ENCODE results near the gene ALDH6A1.
"Not testable (repeated sequence)": the region's sequence is repeated elsewhere in the genome, so short reads cannot be mapped to it uniquely, and the experiment has no call there.

ALDH6A1 gene

DNA sequence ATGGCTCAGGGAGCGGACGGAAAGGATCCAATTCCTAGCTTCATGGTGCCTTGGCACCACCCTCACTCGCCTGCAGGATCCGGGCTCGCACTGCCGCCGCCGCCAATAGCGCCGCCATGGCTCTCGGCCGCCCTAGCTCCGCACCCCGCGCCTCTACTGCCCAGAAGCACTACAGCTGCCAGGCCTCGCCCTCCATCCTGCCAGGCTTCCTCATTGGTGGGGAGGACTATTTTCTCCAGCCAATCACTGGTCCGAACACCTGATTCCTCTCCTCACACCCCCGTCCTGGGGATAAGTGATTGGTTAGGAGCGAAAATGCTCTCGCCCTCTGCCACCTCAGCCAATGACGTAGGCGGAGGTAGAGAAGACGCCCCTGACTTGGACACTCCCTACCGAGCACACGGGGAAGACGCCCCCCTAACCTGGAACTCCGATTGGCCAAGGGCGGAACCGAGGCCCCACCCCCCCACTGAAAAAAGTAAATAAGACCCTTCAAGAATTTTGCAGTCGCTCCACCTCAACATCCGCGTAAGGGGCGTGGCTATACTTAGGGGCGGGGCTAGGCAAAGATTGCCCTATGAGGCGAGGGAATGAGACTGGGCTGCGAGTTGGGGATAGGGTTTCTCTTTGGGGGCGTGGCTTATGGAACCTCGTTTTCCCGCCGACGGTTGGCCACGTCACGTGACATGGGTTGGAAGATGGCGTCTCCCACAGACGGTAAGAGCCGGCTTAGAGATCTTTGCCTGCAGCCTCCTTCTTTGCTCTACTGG, at the start of gene ALDH6A1, which contains the start of gene LIN52:
ALDH6A1 (minus strand) TSS at position 177 of the 770 bp plus-strand sequence; CDS start at position 118, 59 bp downstream.
LIN52 (plus strand) TSS at position 680 of the 770 bp plus-strand sequence; CDS start at position 699, 19 bp downstream.
- peak; percentile 96 for DNase-seq

DNA sequence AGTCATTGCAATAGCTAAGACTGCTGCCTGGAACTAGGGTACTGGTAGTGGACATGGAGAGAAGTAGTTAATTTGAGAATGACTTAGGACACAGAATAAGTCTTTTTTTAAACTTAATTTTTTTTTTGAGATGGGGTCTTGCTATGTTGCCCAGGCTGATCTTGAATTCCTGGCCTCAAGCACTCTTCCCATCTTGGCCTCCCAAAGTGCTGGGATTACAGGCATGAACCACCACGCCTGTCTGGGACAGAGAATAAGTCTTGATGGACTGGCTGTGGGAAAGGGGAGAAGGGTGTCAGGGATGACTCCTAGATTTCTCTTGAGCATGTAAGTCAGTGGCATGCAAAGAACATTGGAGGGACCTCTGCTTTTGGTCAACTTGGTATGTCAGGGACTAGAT, 43.4 kb upstream of the ALDH6A1 start:
- no peak for DNase-seq

DNA sequence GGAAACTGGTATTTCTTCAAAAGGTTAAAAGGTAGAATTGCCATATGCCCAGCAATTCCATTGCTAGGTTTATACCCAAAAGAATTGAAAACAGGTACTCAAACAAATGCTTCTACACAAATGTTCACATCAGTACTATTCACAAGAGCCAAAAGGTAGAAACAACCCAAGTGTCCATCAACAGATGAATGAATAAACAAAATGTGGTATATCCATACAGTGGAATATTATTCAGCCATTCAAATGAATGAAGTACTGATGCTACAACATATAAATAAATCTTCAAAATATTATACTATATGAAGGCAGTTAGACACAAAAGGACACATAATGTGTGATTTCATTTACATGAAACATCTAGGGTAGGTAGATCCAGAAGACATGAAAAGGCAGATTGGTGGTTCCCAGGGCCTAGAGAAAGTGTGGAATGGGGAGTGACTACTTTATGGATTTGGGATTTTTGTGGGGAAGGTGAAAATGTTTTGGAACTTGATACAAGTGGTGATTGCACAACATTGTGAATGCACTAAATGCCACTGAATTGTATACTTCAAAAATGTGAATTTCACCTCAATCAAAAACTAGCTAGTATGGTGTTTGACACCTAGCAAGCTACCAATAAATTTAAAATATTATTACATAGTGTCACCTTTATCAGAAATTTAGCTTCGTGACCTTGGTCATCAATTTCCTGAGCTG, 42.2 kb upstream of the ALDH6A1 start:
- DNase-seq, result no peak

DNA sequence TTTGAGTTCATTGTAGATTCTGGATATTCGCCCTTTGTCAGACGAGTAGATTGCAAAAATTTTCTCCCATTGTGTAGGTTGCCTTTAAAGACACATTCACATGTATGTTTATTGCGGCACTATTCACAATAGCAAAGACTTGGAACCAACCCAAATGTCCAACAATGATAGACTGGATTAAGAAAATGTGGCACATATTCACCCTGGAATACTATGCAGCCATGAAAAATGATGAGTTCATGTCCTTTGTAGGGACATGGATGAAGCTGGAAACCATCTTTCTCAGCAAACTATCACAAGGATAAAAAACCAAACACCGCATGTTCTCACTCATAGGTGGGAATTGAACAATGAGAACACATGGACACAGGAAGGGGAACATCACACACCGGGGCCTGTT, 41.2 kb upstream of the ALDH6A1 start:
- not testable (repeated sequence) for DNase-seq

DNA sequence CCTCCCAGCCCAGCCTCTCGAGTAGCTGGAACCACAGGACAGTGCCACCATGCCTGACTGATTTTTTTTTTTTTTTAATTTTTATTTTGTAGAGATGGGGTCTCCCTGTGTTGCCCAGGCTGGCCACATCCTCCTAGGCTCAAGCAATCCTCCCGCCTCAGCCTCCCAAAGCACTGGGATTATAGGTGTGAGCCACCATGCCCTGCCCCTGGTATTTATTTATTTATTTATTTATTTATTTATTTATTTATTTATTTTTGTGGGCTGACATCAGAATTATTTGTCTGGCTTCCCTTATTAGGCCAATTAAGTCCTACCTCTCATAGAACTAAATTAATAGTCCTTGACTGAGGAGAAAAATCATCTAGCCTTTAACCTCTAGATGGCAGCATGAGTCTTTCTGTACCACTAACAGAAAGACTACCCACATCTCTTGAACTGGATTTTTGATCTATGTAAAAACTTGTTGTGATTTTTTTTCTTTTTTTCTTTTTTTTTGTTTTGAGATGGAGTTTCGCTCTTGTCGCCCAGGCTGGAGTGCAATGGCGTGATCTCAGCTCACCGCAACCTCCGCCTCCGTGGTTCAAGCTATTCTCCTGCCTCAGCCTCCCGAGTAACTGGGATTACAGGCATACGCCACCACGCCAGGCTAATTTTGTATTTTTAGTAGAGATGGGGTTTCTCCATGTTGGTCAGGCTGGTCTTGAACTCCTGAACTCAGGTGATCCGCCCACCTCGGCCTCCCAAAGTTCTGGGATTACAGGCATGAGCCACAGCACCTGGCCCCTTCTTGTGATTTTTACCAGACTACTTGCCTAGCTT, 27.4 kb upstream of the ALDH6A1 start:
- peak; percentile 19 for DNase-seq

DNA sequence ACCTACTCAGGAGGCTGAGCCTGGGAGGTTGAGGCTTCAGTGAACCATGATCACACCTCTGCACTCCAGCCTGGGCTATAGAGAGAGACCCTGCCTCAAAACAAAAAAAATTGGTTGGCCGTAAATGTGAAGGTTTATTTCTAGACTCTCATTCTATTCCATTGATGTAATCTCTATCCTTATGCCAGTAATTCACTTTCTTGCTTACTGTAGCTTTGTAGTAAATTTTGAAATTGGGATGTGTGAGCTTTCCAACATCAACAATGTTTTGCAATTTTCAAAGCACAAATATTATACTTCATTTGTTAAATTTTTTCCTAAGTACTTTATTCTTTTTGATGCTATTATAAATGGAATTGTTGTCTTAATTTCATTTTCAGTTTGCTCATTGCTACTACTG, 25.1 kb upstream of the ALDH6A1 start:
- no peak for DNase-seq

DNA sequence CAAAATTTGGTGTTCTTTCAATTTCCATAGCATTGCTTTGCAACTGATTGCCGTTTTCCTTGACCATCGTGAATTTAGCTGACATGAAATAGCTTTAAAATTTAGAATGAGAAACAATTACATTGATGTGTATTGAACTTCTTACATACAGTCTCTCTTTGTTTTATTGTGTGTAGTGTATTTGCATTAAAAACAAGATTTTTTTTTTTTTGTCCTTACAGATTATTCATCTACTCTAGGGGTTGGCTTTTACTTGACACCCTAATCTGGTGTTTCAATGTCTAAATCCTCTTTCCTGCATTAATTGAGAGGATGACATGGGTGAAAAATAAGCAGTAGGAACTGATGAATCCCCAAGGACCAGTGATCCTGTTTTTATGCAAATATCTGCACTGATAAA, 21.1 kb upstream of the ALDH6A1 start:
- no peak for DNase-seq

DNA sequence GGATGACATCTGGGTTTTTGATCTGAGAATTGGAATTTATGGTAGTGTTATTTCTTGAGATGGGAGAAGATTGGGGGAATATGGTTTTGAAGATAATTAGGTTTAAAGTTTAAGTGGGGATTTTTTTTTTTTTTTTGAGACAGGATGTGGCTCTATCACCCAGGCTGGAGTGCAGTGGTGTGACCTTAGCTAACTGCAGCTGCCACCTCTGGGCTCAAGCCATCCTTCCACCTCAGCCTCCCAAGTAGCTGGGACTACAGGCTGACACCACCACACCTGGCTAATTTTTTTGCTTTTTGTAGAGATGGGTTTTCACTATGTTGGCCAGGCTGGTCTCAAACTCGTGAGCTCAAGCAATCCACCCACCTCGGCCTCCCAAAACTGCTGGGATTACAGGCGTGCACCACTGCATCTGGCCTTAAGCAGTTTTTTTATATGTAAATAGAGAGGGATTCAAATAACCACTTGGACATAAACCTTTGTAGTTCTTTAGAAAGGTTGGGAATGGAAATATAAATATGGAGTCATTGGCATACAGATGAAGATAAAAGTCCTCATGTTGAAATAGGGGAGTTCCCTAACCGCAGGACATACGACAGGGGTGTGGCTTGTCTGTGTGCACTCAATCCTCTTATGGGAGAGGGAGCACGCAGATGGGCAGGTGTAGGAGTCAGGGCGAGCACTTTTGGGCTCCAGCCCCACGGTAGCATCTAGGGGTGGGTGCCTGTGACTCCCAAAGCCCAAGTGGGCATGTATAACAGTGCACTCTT, 5.2 kb upstream of the ALDH6A1 start:
- DNase-seq, result no peak

DNA sequence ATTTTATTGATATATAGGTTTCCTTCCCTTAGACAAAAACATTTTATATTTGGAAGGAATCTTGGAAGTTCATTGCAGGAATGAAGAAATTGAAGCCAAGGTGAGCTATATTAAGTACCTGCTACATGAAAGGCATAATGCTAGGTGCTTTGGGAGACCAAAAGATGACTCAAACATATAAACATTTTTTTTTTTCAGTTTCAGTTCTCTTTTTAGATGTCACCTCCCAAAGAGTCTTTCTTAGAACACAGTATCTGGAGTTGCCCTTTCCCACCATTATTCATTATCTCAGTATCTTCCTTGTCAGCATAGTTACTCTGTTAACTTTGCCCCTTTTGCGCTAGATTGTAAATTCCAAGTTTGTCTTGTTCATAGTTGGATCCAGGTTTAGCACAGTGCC, 1.6 kb upstream of the ALDH6A1 start:
- no peak for DNase-seq

DNA sequence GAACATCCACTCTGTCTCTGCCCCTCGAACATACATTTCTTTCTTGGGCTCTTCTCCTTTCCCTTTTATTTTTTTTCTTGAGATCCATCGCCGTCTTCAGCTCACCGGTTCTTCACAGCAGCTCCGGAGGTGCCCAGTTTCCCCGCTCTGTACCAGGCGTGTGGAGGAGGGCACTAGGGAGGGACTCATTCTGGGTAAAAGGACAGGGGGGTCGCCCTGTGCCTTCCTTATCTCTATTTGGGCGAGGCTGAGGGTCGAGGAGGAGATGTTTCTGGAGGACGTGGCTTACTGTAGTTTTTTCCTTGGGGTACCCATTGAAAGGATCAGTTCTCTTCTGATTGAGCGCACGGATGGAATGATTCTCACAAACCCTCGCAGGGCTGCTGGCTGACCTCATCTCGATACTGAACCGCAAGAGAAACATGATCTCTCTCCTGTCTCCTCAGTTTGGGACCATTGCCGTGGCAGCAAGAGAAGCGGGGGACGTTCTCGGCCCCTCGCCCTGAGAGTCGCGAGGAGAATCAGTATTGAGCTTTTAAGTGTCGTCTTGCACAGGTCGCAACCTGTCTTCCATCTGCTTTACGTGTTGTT, 889 bp upstream of the ALDH6A1 start:
- no peak for DNase-seq

DNA sequence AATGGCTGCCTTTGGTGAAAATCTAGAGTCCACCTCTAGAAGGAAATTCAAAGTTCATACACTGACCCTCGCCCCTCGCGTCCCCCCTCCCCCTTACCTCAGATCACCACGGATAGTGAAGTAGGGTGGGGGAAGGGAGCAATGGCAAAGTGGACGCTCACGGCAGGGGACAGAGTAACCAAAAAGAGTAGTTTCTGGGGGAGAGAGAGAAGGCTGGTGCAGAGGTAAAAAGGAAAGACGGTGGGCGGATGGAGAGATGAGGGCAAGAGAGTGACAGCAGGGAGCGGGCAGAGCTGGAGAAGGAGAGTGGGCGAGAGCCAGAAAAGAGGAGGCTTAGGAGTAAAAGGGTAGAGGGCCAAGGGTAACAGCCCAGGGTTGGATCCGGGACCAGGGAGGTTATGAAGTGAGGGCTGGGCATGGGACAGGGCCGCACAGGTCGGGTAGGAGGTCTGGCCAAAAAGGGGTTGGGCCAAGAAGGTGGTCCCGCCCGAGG, 423 bp downstream of the ALDH6A1 start:
- no peak for DNase-seq

DNA sequence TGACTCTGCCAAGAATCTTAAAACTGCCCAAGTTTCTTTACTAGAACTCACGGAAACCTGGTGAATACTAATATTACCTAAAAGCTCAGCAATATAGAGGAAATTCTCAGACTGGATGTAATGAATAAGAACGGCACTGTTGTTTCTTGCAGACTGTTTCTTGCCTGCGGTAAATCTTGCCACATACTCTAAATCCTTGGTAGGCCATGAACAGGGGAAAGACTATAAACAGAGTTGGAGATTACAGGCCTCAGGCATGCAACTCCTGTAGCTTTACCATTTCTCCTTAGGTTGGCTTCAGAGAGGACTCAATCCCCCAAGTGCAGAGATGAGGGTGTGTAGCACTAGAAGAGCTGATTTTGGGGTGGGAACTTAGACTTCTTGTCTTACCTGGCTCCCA, 1.1 kb downstream of the ALDH6A1 start:
- no peak for DNase-seq

DNA sequence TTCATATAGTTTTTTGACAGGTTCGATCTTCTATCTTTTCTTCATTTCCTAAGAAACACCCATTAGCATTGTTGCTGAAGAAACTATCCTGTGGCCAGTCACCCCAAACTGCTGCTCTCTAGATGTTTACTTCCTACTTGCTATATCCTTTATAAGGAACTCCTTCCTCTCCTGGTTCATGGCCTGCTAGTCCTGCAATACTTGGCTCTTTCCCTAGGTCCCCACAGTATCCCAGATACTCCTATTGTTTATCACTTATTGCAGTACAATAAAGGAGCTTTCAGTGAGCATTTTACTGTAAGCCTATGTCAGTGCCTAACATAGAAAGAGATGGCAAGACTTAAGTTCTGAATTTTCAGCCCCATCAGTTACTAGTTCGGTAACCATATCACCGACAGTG, 2.8 kb downstream of the ALDH6A1 start:
- DNase-seq, result no peak

DNA sequence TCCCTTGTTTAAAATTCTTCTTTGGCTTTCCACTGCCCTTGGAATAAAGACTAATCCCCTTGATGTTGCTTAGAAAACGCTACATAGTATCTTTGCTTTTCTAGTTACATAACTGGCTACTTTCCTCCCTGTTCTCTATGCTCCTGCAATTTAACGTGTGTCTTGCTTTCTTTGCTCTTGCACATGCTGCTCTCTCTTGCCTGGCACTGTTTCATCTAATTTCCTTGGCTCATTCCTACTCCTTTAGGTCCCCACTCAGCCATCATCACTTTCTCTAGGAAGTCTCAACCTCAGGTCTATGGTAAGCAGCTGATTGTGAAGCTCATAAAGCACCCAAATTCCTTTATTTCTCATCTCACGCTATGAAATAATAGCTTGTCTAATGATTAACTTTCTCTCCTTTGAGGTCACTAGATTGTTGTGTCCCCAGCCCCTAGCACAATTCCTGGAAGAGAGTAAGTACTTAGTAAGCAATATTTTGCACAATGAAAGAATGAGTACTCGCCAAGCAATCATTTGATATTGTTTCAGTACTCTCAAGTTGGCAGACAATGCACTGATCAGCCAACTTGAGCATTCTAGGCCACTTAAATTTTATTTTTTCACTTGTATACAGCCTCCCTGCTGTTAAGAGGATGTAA, 3.3 kb downstream of the ALDH6A1 start:
- DNase-seq, result no peak

DNA sequence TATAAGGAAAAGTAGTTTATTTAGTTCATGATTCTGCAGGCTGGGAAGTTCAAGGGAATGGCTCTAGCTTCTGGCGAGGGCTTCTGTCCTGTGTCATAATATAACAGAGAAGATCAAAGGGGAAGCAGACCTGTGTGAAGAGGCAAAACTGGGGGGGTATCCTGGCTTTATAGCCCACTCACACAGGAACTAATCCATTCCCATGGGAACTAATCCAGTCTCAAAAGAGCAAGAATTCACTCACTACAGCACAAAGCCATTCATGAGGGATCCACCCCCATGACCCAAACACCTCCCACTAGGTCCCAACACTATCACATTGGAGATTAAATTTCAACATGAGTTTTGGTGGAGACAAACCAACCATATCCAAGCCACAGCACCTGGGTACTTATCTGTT, 6.9 kb downstream of the ALDH6A1 start:
- DNase-seq, result no peak

DNA sequence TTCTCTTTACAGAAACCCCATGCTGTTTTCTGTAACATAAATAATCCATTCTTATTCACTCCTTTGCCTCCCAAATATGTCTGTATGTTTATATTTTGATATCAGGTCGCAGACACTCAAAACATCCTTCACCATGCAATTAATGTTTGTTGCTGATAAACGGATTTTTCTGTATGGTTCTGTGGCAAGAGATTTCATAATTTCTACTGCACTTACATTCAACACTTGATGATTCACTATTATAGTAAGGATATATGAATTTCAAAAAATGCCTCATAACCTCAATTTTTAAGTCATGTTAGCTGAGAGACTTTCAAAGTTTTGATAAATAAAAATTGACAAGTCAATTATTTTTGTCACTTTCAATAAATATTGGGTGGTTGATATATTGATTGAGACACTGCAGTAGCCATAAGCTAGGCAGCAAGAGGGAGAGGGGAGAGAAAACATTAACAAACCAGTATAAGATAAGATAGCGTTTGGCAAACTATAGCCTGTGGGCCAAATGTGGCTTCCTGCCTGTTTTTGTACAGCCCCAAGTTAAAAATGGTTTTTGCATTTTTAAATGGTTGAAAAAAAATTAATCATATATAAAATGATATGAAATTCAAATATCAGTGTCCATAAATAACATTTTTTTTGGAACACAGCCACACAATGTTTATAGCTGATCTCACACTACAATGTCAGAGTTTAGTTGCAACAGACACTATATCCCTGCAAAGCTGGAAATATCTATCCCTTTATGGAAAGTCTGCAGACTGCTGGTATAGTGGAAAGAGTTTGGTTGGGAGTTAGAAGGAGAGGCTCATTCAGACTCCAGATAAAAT, 18.3 kb downstream of the ALDH6A1 start:
- DNase-seq, result no peak

DNA sequence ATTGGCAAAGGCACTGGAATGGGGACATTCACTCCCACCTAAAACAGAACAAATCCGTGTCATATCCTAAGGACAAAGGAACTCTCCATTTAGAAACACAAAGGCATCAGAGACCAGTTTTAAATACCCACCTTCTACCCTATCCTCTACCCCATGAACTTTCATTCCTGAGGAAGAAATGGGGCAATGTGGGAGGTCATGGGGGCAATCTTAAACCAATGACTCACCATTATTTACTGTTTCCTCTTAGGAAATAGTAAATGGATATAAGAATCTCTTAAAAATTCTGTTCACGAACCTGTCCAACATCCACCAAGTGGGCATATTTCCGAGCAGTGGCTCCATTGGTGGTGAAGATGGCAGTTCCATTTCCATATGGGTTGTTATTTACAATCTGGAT, 19.4 kb downstream of the ALDH6A1 start:
- no peak for DNase-seq

DNA sequence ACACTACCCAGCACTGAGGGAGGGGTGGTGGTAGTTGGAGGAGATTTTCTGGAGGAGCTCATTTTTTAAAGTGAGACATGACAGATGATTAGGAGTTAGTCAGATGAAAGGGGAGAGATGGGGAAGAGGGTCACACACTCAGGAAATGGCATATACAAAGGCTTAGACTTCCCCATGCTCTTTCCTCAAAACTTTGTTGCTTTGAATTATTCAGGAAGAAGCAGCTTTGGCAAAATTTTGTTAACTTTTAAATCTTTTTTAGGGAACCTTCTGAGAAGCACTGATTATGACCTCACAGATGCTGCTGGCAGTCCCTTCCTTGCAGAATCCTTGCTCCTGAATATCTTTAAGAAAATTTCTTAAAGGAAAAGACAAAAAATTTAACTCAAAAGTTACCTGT, 19.8 kb downstream of the ALDH6A1 start:
- DNase-seq, result no peak

DNA sequence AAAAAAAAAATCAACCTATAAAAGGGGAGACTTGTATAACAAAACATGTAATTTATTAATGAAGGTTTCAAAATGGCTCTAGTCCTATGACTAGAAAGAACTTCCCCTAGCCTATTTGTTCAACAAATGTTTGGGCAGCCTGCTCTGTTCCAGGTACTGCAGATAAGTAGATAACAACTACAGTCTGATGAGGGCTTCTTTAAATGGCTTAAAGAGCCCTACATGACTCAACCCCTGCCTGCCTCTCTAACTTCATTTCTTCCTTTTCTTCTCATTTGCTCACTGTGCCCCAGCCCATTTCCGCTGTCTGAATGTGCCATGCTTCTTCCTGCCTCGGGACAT, 21.5 kb downstream of the ALDH6A1 start:
- DNase-seq, result no peak

DNA sequence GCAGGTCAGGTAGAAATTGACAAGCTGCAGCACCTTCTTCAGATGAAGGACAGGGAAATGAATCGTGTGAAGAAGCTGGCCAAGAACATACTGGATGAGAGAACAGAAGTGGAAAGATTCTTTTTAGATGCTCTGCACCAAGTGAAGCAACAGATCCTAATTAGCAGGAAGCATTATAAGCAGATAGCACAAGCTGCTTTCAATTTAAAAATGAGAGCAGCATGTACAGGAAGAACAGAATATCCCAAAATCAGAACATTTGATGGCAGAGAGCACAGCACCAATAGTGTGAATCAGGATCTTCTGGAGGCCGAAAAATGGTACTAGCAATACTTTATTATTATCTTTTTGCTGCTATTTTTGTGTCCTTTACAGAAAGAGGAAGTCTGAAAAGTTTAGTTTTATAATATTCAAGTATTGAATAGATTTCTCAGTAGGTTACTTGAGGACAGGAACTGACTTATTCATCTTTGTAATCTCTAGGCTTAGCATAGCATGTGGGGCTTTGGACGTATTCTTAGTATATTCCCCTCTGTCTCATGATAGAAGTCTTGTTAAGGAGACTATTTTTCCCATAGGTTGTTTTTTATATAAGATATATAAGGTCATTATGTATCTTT, 34.3 kb downstream of the ALDH6A1 start:
- no peak for DNase-seq
